ENCODE data around the gene OXER1.

The OXER1 gene

DNA sequence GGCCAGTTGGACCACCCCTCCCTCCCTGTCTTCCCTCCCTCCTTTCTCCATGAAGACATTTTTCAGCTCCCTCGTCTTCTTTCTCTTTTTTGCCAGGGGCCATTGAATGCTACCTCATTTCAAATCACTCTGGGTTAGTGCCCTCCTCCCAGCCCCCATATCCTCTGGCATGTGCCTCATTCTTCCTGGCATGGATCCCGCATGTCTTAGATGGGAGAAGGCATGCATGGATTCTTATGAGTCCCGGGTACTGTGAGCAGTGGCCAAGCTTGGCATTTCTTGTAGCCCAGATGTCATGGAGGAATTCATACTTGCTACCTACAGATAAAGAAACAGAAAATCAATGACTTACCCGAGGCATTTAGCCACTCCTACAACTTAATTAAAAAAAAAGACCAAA is 37.4 kb upstream of the OXER1 start:
- H3K4me3 ChIP-seq (ENCODE audit: low read depth, low read length): no peak overlapping the region
- no peak for DNase-seq (ENCODE audit: low read depth)
- in situ Hi-C loops (cut with HindIII; ENCODE audit: low sequenced_read_pairs): no loop called here
- TF ChIP-seq, protein P1, sequence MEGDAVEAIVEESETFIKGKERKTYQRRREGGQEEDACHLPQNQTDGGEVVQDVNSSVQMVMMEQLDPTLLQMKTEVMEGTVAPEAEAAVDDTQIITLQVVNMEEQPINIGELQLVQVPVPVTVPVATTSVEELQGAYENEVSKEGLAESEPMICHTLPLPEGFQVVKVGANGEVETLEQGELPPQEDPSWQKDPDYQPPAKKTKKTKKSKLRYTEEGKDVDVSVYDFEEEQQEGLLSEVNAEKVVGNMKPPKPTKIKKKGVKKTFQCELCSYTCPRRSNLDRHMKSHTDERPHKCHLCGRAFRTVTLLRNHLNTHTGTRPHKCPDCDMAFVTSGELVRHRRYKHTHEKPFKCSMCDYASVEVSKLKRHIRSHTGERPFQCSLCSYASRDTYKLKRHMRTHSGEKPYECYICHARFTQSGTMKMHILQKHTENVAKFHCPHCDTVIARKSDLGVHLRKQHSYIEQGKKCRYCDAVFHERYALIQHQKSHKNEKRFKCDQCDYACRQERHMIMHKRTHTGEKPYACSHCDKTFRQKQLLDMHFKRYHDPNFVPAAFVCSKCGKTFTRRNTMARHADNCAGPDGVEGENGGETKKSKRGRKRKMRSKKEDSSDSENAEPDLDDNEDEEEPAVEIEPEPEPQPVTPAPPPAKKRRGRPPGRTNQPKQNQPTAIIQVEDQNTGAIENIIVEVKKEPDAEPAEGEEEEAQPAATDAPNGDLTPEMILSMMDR (IDR thresholded peaks at IDR 0.05; ENCODE audit: low read depth, low read length, missing control alignments): no peak

DNA sequence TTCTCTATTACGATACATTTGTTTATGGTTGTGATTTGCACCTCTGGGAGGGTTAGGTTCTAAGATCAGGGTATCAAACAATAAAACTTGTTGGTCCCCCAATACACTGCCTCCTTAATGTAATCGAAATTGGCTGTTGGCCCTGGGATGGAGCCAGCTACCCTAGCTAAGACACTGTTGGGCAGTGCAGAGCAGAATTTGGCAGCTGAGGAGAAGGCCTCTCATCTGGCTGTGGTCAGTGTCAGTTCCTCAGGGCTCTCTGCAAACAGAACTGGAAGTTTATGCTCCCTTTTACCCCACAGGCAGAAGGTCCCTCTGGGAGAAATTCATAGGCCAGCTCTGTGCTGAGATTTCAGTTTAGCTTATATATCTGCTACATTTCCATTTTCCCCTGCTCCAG is 37.0 kb upstream of the OXER1 start:
- in situ Hi-C loops (cut with HindIII; ENCODE audit: low sequenced_read_pairs): no loop called here
- no peak overlapping the region for H3K4me3 ChIP-seq (ENCODE audit: low read depth, low read length)
- TF ChIP-seq, protein P1 (IDR thresholded peaks at IDR 0.05; ENCODE audit: low read depth, low read length, missing control alignments): no peak
- no peak for DNase-seq (ENCODE audit: low read depth)

DNA sequence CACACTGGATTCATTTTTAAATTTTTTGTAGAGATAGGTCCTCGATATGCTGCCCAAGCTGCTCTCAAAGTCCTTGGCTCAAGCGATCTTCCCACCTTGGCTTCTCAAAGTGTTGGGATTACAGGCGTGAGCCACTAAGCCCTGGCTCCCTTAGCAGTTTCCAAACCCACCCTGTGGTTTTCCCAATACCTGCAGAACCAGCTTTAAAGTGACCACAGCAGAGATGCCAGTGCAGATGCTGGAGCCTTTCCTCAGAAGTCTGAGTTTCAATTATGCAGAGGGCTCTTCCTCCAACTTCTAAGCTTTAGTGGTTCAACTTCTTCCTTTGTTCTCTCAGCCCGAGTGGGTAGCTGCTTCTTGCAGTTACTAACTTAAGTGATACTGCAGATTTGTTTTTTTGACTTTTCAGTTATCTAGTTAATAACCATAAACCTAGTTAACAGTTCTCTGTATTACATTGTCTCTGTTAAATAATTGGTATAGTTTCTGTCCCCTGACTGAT is 36.6 kb upstream of the OXER1 start:
- H3K4me3 ChIP-seq (ENCODE audit: low read depth, low read length): no peak overlapping the region
- TF ChIP-seq, protein P1 (IDR thresholded peaks at IDR 0.05; ENCODE audit: low read depth, low read length, missing control alignments): no peak
- in situ Hi-C loops (cut with HindIII; ENCODE audit: low sequenced_read_pairs): no loop called here
- DNase-seq (ENCODE audit: low read depth): no peak

DNA sequence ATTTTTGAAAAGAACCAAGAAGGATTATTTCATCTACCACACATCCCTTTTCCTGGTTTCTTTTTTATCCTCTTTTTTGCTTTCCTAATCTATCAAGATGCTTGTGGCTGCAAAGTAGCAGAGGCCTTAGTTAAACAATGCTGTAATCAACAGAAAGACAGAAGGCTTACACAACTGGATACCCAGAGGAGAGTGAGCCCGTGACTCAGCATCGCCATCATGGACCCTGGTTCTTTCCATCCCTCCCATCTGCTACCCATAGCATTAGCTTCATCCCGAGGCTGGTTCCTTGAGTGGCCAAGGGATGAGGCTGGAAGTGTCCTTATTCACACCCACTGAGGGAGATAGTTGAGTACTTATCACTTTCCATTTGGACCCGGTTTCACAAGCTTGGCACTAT is 35.9 kb upstream of the OXER1 start:
- no peak overlapping the region for H3K4me3 ChIP-seq (ENCODE audit: low read depth, low read length)
- DNase-seq (ENCODE audit: low read depth): no peak
- in situ Hi-C loops (cut with HindIII; ENCODE audit: low sequenced_read_pairs): no loop called here
- TF ChIP-seq, protein P1 (IDR thresholded peaks at IDR 0.05; ENCODE audit: low read depth, low read length, missing control alignments): no peak

DNA sequence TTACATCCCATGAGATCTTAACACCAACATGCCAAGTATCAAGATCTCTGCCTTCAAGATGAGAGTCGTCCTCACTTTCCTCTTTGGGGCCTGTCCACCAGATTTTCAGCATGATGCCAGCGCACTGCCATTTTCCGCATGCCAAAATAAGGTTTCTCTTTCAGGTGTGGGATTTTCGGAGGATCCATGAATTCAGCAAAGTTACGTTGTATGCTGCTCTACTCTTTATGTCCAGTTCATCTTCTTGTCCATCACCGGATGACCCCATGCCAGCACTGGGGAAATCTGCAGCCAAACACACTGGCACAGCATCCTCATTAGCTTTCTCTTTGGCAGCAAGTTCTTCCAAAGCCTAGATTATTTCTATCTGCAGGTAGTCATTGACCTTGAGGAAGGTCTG is 33.3 kb upstream of the OXER1 start:
- H3K4me3 ChIP-seq (ENCODE audit: low read depth, low read length): no peak overlapping the region
- no peak for DNase-seq (ENCODE audit: low read depth)
- TF ChIP-seq, protein P1 (IDR thresholded peaks at IDR 0.05; ENCODE audit: low read depth, low read length, missing control alignments): no peak
- in situ Hi-C loops (cut with HindIII; ENCODE audit: low sequenced_read_pairs): no loop called here

DNA sequence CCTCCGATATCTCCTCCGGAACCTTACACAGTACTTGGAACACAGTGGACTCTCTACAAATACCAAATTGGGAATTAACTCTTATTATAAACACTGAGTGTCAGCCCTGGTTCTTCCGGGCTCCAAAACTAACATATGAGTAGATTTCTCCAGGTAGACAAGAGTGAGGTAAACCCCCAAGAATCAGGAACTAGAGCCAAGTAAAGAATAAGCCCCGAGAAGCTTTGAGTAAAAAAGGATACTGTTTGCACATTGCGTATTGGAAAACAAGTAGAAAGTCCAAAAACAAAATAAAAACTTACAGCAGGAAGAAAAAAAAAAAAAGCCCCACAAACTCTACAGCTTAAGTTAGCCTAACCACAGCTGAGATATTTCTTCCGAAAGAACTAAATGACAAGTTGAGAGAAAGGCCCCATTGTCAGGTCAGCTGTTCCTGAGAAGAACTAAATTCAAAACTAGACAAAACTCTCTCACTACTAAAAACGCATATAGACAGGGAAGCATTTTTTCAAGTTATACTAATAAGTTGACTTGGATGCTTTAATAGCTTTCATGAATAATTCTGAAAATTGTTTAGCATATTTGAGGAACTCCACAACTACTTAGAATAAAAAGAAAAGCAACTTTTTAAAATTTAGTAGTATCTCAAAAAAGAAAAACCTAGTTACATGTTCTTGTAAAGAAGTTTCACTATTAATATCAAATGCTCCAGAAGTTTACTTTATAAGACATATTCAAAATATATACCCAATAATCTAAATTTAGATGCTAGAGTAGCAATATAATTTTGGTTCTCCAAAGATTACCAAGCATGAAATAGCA is 32.7 kb upstream of the OXER1 start:
- in situ Hi-C loops (cut with HindIII; ENCODE audit: low sequenced_read_pairs): no loop called here
- TF ChIP-seq, protein P1 (IDR thresholded peaks at IDR 0.05; ENCODE audit: low read depth, low read length, missing control alignments): no peak
- no peak overlapping the region for H3K4me3 ChIP-seq (ENCODE audit: low read depth, low read length)
- no peak for DNase-seq (ENCODE audit: low read depth)

All from astrocyte of the cerebellum (primary cell).